Stimulated activated naive CD8-positive, alpha-beta T cell treated with anti-CD3 and anti-CD28 coated beads, Interleukin-15, Interleukin-2, amounts not matched to agents 100 ng/mL and 50 ng/mL, for 24 hours (primary cell): ENCODE results near the gene GPER1.
"Not testable (repeated sequence)": the region's sequence is repeated elsewhere in the genome, so short reads cannot be mapped to it uniquely, and the experiment has no call there.

Experiments used
- H3K27ac Mint-ChIP-seq: one replicate; pipeline ENCODE4 v1.8.0; 2021; ENCODE audit warnings: mild to moderate bottlenecking, mixed read lengths
- H3K27me3 Mint-ChIP-seq: one replicate; pipeline ENCODE4 v1.8.0; 2021; ENCODE audit warnings: mixed read lengths
- H3K36me3 Mint-ChIP-seq: one replicate; pipeline ENCODE4 v1.8.0; 2021; ENCODE audit warnings: low read depth, mixed read lengths
- H3K4me1 Mint-ChIP-seq: one replicate; pipeline ENCODE4 v1.8.0; 2021; ENCODE audit warnings: low read depth, mixed read lengths
- H3K4me3 Mint-ChIP-seq: one replicate; pipeline ENCODE4 v1.8.0; 2021; ENCODE audit warnings: mild to moderate bottlenecking, mixed read lengths
- H3K9me3 Mint-ChIP-seq: one replicate; pipeline ENCODE4 v1.8.0; 2021; ENCODE audit warnings: mixed read lengths

The GPER1 gene

DNA sequence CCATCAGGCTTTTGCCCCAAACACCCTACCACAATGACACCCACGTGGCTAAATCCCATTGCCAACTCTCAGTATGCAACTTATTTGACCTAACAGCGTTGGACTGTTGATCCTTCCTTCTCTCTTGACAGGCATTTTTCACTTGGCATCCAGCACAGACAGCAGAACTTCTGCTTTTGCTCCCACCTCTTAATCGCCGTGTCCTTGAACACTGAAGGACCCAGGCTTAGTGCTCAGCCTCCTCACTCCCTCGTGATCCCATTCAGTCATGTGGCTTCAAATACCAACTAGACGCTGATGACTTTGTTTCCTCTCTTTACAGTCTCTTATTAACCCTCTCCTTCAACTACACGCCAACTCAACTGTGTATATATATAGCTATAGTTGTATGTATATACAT is 47.0 kb downstream of the GPER1 start:
- no peak overlapping the region for H3K4me3 Mint-ChIP-seq
- no peaks in the 10 kb centered on the region for H3K27me3 Mint-ChIP-seq
- peaks cover 4% of the 10 kb centered on the region for H3K9me3 Mint-ChIP-seq
- H3K27ac Mint-ChIP-seq, result no peak overlapping the region
- H3K36me3 Mint-ChIP-seq, result peaks cover 13% of the 10 kb centered on the region
- peaks cover 14% of the 10 kb centered on the region for H3K4me1 Mint-ChIP-seq

GRCh38 chr7:1136841-1137516 is 49.1 kb downstream of the GPER1 start:
- peaks cover under 1% of the 10 kb centered on the region for H3K9me3 Mint-ChIP-seq
- H3K4me1 Mint-ChIP-seq, result peaks cover 24% of the 10 kb centered on the region
- peak overlapping the region; percentile 87 for H3K4me3 Mint-ChIP-seq
- peak overlapping the region; percentile 75 for H3K27ac Mint-ChIP-seq
- H3K27me3 Mint-ChIP-seq, result no peaks in the 10 kb centered on the region
- peaks cover 9% of the 10 kb centered on the region for H3K36me3 Mint-ChIP-seq

DNA sequence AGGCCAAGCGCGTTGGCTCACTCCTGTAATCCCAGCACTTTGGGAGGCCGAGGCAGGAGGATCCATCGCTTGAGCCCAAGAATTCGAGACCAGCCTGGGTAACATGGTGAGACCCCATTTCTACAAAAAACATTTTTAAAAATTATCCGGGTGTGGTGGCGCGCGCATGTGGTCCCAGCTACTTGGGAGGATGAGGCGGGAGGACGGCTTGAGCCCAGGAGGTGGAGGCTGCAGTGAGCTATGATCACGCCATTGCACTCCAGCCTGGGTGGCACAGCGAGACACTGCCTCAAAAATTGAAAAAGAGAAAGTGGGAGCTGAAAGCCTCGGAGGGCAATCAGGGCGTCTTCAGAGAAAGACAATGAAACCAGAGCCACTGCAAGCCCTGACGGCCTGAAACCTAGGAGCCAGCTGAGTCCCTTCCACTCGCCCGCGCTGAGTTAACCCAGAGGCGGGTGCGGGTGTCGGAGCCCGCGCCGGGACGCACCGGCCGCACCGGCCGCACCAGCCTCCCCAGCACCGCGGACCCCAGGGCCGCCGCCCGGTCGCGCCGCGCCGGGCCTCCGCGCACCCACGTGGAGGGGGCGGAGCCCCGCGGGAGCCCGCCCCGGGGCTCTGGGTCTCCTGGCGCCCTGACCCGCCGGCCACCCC is 49.7 kb downstream of the GPER1 start:
- Mint-ChIP-seq H3K9me3 (no peaks in the 10 kb centered on the region), H3K27me3 (no peaks in the 10 kb centered on the region), H3K4me3 (peak overlapping the region; percentile 87), H3K27ac (peak overlapping the region; percentile 90), H3K4me1 (peaks cover 24% of the 10 kb centered on the region), H3K36me3 (peaks cover 5% of the 10 kb centered on the region)

GRCh38 chr7:1140476-1141104 is 52.7 kb downstream of the GPER1 start:
- H3K27me3 Mint-ChIP-seq, result no peaks in the 10 kb centered on the region
- H3K4me3 Mint-ChIP-seq, result no peak overlapping the region
- no peak overlapping the region for H3K27ac Mint-ChIP-seq
- no peaks in the 10 kb centered on the region for H3K9me3 Mint-ChIP-seq
- no peaks in the 10 kb centered on the region for H3K36me3 Mint-ChIP-seq
- peaks cover 24% of the 10 kb centered on the region for H3K4me1 Mint-ChIP-seq

GRCh38 chr7:1141651-1142050 is 53.7 kb downstream of the GPER1 start:
- H3K27me3 Mint-ChIP-seq, result no peaks in the 10 kb centered on the region
- H3K27ac Mint-ChIP-seq, result no peak overlapping the region

DNA sequence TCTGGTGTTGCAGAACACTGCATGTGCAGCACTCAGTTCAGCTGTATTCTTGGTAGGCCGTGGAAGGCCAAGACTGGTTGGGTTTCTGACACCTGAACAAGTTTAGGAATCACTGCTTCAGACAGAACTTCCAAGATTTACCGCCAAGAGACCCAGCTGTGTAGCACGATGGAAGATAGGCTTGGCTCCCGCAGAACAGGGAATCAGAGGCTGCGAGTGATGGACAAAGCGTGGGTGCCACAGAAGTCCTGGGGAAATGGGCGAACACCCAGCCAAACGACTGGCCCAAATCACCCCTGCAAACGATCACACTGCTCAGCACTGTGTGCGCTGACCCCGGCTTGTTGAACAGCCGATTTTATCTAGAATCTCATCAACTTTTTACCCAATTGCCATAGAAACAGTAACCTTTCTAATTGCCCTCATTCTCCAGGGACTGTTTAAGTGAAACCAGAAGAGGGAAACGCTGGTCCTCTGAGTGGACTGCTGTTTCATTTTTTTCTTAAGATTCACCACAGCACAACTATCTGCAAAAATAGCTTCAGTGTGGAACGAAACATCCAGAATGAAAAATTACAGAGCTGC is 54.2 kb downstream of the GPER1 start:
- Mint-ChIP-seq H3K4me3 (no peak overlapping the region), H3K36me3 (no peaks in the 10 kb centered on the region), H3K27me3 (no peaks in the 10 kb centered on the region), H3K4me1 (peaks cover 18% of the 10 kb centered on the region), H3K9me3 (no peaks in the 10 kb centered on the region), H3K27ac (no peak overlapping the region)

More at GRCh38 chr7:1141651-1142050, 53.7 kb downstream of the GPER1 start:
- H3K4me3 Mint-ChIP-seq, result no peak overlapping the region
- no peaks in the 10 kb centered on the region for H3K9me3 Mint-ChIP-seq
- H3K4me1 Mint-ChIP-seq, result peaks cover 23% of the 10 kb centered on the region
- H3K36me3 Mint-ChIP-seq, result no peaks in the 10 kb centered on the region

DNA sequence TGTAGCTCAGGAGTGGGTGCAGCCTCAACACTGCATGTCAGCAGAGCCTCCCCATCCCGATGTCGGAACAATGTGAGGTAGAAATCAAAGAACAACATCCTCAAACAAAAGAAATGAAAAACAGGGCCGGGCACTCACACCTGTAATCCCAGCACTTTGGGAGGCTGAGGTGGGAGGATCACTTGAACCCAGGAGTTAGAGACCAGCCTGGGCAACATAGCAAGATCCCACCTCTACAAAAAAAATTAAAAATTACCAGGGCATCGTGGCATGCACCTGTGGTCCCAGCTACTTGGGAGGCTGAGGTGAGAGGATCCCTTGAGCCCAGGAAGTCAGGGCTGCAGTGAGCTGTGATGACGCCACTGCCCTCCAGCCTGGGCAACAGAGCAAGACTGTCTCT is 55.1 kb downstream of the GPER1 start:
- not testable (repeated sequence) for H3K27ac Mint-ChIP-seq, H3K36me3 Mint-ChIP-seq, H3K27me3 Mint-ChIP-seq, H3K9me3 Mint-ChIP-seq, H3K4me3 Mint-ChIP-seq
- peaks cover 16% of the 10 kb centered on the region for H3K4me1 Mint-ChIP-seq
